SIG-M5 (cell line): Measurements from ENCODE around the gene CAMK1G.

ENCODE experiments used
- DNase-seq: peaks from one replicate; lab custom pipeline; 2025; lab: John Stamatoyannopoulos, UW

The CAMK1G gene

GRCh38 chr1:209619696-209620486 lies 36.4 kb downstream of the CAMK1G start:
- DNase-seq = no peak

GRCh38 chr1:209620487-209620884 lies 37.0 kb downstream of the CAMK1G start:
- no peak for DNase-seq

- DNase-seq = no peak
Observed at GRCh38 chr1:209621286-209621685, 37.8 kb downstream of the CAMK1G start.

GRCh38 chr1:209621741-209622655 lies 38.5 kb downstream of the CAMK1G start:
- no peak for DNase-seq

DNA sequence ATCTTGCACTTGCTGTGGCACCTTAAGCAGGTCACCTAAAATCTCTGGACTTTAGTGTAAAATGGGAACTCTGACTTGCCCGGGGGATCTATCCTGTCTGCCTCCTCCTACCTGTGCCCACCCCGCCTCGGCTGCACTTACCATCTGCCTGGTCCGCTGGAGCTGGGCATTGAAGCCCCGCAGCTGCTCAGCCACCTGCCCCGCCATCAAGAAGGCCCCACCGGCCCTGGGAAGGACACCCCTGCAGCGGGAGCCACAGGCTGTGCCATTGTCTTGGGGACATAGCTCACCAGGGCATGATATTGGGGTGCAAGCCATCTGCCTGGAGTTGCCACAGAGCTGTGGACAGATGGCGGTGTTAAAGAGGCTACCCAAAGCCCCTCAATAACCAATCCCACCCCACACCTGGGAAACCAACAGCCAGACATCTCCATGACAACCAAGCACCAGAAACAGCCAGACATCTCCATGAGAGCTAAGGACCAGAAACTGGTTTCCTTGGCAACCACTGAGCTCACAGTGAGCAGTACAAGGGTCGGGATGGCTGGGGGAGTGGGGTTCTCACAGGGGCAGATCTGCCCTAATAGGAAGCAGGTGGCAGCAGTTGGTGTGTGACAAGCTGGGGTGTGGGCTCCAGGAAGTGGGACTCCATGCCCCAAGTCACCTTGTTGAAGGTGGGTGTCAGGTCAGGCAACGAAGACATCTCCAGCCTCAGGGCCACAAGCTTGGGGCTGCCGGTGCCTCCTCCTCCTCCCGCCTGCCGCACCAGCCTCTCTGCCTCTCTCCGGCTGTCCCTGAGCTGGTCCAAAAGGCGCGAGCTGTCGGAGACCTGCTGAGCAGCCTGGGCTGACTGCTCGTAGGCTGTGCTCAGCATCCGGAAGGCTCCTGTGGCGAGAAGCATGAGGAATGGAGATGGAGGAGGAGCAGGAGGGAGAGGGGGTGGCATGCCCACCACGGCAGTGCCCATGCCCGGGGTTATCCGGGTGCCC lies 39.6 kb downstream of the CAMK1G start:
- no peak for DNase-seq

DNA sequence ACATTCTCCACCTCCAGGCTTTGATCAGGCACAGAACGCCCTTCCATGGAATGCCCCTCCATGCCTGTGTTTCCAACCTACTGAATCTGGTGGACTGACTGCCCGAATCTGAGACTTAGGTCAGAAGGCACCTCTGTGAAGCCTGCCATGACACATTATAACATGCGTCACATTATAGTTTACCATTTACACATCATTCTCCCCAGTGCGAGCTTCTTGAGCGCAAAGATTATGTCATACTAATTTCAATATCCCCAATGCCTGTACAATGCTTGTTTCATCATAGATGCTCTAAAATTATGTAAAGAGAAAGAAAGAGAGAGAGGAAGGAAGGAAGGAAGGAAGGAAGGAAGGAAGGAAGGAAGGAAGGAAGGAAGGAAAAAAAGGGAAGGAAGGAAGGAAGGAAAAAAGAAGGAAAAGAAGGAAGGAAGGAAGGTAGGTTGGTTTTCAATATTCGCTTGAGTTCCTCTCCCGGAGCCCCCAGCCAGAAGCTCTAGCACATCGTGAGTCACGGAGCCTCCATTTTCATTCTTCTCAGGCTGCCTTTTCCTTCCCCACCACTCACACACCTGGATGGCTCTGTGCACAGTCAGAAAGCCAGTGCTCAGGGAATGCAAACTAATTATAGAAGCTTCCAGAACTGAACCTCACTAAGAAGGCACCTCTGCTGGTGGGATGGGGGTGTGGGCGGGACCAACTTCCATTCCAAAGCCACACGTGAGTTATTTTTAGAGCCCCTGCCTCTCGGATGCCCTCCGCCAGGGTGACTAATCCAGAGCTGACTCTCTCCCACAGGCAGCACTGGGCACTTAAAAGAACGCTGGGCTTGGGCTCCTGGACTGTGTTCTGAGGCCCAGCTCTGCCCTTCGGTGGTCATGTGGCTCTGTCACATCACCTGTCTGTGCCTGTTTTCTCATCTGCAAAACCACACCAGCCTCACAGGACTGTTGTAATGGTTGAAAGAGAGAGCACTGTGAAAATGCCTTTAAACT lies 41.3 kb downstream of the CAMK1G start:
- DNase-seq = no peak

DNA sequence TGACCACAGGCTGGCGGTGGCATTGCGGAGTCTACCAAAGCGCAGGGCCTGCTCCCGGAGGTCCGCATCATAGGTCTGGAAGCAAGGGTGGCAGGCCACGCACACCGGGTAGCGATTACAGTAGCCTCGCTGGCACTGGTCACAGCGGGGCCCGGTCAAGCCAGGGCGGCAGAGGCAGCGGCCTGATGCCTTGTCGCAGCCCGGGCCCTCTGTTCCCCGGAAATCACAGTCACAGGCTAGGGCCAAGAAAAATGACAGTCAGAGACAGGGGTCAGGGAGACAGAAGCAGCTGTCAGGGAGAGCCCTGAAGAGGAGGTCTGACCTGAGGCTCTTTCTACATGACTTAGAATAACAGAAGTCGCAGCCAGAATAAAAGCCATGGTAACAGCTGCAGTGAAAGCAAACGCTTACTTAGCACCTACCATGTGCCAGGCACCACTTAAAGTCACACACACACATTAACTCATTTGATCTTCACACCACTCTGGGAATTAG lies 42.3 kb downstream of the CAMK1G start:
- DNase-seq = no peak

GRCh38 chr1:209626346-209627026 lies 43.0 kb downstream of the CAMK1G start:
- no peak for DNase-seq

GRCh38 chr1:209627027-209627731 lies 43.7 kb downstream of the CAMK1G start:
- no peak for DNase-seq

- DNase-seq = no peak
Observed at GRCh38 chr1:209627732-209628196, 44.2 kb downstream of the CAMK1G start.

GRCh38 chr1:209628618-209629299 lies 45.2 kb downstream of the CAMK1G start:
- DNase-seq = no peak

DNA sequence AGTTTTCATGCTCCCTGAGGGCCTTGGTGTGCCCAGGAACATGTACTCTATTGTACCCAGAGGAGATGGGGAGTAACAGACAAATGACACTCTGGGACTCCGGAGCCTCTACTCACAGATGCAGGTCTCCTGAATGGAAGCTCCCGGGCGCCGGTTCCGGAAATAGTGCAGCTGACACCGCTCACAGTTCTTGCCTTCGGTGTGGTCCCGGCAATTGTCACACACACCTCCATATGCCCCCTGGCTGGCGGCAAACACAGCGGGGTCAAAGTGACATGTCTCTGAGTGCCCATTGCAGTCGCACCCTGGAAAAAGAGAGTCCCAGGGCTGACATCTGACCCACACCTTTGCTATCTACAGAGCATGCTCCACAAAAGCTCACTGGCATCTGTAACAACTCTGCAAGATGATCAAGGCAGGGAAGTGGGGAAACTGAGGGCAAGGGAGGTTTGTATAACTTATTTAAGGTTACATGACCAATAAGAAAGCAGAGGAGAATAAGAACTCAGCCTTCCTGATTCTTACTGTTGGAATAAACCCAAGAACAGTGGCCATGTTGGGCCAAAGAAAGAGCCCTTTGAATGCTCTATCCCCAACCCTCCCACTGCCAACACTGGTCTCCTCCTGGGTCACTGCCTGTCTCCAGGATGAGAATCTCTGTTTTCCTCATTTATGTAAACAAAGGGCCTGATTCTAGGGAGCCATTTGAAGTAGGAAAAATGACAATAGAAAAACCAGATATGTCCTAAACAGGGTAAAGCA lies 46.3 kb downstream of the CAMK1G start:
- DNase-seq = no peak

DNA sequence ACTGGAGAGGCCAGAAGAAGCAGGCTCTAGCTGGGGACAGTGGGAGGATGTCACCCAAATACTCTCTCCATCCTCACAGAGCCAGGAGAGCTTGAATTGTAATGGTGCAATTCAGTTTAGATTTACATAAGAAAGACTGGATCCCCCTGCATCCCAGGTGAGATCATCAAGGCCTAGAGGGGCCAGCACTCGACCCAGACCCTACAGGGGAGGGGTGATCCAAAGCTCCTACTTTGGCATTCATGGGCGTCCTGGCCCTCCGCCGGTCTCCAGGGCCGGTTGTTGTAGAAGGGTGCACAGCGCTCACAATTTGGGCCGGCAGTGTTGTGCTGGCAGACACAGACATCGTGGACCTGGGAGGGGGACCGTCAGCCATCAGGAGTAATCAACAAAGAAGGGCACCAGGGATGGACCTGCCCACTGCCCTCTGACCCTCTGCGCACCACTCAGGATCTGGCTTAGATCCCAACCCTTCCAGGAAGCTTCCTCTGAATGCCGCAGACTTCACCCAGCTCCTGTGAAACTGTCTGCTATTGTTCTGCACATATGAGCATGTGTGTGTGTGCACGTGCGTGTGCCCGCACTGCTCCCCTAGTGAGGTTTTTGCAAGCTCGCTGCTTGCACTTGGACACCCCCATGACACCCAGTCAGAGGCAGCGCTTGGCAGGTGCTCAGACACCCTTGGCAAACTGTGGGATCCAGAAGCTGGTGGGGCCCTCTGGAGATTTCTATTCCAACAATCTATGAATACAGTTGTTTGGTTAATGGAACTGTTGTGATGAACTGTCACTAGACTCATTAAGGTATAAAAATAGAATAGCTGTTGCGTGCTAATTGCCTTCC lies 47.1 kb downstream of the CAMK1G start:
- no peak for DNase-seq

DNA sequence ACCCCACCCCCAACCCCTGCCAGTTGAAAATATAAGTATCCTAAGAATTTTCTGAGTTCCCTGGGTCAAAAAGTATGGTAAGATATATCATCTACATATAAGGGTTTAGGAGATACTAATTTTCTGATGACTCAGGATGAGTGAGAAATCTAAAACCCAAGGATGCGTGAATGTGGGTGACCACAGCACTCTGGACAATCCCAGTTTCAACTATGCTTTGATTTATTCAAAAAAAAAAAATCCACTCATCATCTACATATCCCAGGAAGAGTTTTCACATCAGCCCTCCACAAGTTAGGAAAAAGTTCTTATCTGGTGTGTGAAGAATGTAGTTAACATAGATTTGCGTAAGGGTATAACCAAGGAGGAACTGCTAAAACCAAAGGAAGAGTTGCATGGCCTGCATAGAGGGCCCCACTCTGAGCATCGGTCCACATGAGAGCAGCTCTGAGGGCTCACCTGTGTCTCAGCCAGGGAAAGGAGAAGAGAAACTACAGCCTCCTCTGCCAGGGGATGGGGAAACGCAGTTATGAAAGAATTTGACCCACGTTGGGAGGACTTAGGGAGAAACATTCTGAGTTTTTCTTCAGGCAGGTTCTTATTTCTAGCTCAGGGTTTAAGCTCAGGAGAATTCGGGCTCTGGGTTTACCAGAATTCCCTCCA lies 50.0 kb downstream of the CAMK1G start:
- no peak for DNase-seq

GRCh38 chr1:209634005-209634737 lies 50.7 kb downstream of the CAMK1G start:
- DNase-seq = no peak

DNA sequence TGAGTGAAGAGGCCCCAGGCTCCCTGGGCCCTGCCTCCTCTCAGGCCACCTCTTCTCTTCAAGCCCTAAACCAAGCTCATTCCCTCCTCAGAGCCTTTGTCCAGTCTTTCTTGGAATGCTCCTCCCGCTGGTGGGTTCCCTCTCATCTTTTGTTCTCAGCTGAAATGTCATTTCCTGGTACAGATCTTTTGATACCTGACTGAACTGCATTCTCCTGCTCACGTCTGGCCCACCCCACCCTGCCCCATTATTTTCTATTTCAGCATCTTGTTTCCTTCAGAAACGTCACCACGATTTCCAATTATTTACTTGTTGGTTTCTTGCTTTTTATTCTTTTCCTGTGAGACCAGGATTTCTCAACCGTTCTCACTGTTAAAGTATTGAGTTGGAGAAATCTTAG lies 52.3 kb downstream of the CAMK1G start:
- DNase-seq = no peak
